Motor neuron (in vitro differentiated cells): ENCODE data around the gene EXOSC9. TPM values are rescaled to one million over a fixed set of nuclear protein-coding genes. Genes with fewer than 3 reads are reported as not detected.

Experiments
- ATAC-seq, 8 experiments: fragments of 200-7000 bp; cut with Tn5 transposase; replicated peaks in 6 of 8; 2 replicates each; pipeline ENCODE4 v1.8.0; 2021; ENCODE audit warnings: mild to moderate bottlenecking in 8 of 8, moderate library complexity in 8 of 8
- H3K27ac ChIP-seq, 2 donors: fragments of 250-450 bp; sonication (Bioruptor Pico); 2 replicates each; pipeline ENCODE4 v1.9.0; 2021; ENCODE audit warnings: antibody characterized with exemption in 2 of 2, mild to moderate bottlenecking in 2 of 2, moderate library complexity in 1 of 2
- H3K4me1 ChIP-seq, 2 donors: fragments of 250-450 bp; sonication (Bioruptor Pico); replicated peaks in 1 of 2; 2 replicates each; pipeline ENCODE4 v1.6.1; 2021; ENCODE audit warnings: antibody characterized with exemption in 2 of 2, mild to moderate bottlenecking in 2 of 2, moderate library complexity in 1 of 2
- H3K4me3 ChIP-seq, 5 donors: fragments of 250-450 bp; sonication (Bioruptor Pico); 2 replicates each; pipeline ENCODE4 v1.9.0; 2021; ENCODE audit warnings: antibody characterized with exemption in 5 of 5, mild to moderate bottlenecking in 5 of 5, moderate library complexity in 4 of 5
- WGBS, 10 experiments: fragments of 450-650 bp; shearing (Covaris generic); methylation state at CpG; one replicate each; pipeline ENCODE4 v1.0.0; 2022; 5-methylcytosine and 5-hydroxymethylcytosine counted together
- in situ Hi-C, 9 experiments: fragments of 400-800 bp; cut with MboI; loops; one replicate each; pipeline ENCODE4 v1.15.0; 2021; ENCODE audit warnings: low sequenced_read_pairs in 9 of 9, low pct_unique_long_range_greater_than_20kb in 2 of 9; ENCODE audit not compliant: unreplicated experiment in 9 of 9
- total RNA-seq, 8 experiments: library from RNA; unstranded; fragments of 300-600 nt; gene quantifications; 2 replicates each; pipeline versions ENCODE4 v1.2.3 to v1.2.4, GENCODE V29; 2022

EXOSC9 gene
- total RNA-seq, 8 experiments from 2014 or later = 15.5 to 48.8 (median 24.8) TPM

- WGBS, 10 experiments = 68 to 100% (median 93%) methylated on average over 1 to 2 of the region's 2 CpGs; no CpG with 5 or more reads in 1 of the 10 experiments
- Histone ChIP-seq H3K4me3 (no peak overlapping the region), H3K4me1 (peaks cover 4 to 11% of the 10 kb centered on the region in 2 donors), H3K27ac (no peak overlapping the region)
- ATAC-seq = no peak
- in situ Hi-C loops = no loop called here
These were observed 8.2 kb upstream of the EXOSC9 start for GRCh38 chr4:121792966-121793365.

GRCh38 chr4:121794505-121795188 is 6.5 kb upstream of the EXOSC9 start:
- ATAC-seq = peak in 1 of 8 experiments; percentile 52
- Histone ChIP-seq H3K27ac (no peak overlapping the region), H3K4me3 (no peak overlapping the region), H3K4me1 (peaks cover 4 to 11% of the 10 kb centered on the region in 2 donors)
- 0 to 100% (median 67%) methylated on average over 1 to 5 of the region's 5 CpGs; no CpG with 5 or more reads in 1 of the 10 experiments for WGBS, 10 experiments
- in situ Hi-C loops = no loop called here

- in situ Hi-C loops = no loop called here
- Histone ChIP-seq H3K4me1 (peaks cover 8 to 14% of the 10 kb centered on the region in 2 donors), H3K27ac (no peak overlapping the region), H3K4me3 (no peak overlapping the region)
- ATAC-seq = peak in 5 of 8 experiments; percentile 13 to 37 (median 30)
These were observed 4.8 kb upstream of the EXOSC9 start for GRCh38 chr4:121796283-121796682.

- in situ Hi-C loops = no loop called here
- no peak for ATAC-seq
- 60 to 100% (median 82%) methylated on average over 1 to 2 of the region's 2 CpGs for WGBS, 10 experiments
- H3K27ac ChIP-seq = no peak overlapping the region
- peaks cover 11 to 21% of the 10 kb centered on the region in 2 donors for H3K4me1 ChIP-seq
- no peak overlapping the region for H3K4me3 ChIP-seq
These were observed 1.8 kb upstream of the EXOSC9 start for GRCh38 chr4:121799208-121799823.

- in situ Hi-C loops = no loop called here
- Histone ChIP-seq H3K27ac (no peak overlapping the region), H3K4me3 (no peak overlapping the region), H3K4me1 (peaks cover 11 to 21% of the 10 kb centered on the region in 2 donors)
- 48 to 100% (median 96%) methylated on average over 1 to 3 of the region's 3 CpGs for WGBS, 10 experiments
- ATAC-seq = no peak
These were observed 1.1 kb upstream of the EXOSC9 start for GRCh38 chr4:121799867-121800501.

- 43 to 66% (median 54%) methylated on average over 5 to 7 of the region's 8 CpGs; no CpG with 5 or more reads in 2 of the 10 experiments for WGBS, 10 experiments
- H3K4me3 ChIP-seq = peak overlapping the region; percentile 65 to 93 (median 81)
These were observed 524 bp upstream of the EXOSC9 start for GRCh38 chr4:121800638-121800960.

GRCh38 chr4:121801715-121802075 is 572 bp downstream of the EXOSC9 start:
- in situ Hi-C loops = no loop called here
- no peak for ATAC-seq

More at GRCh38 chr4:121800638-121800960, 524 bp upstream of the EXOSC9 start:
- peak; percentile 7 to 18 (median 13) for ATAC-seq
- Histone ChIP-seq H3K27ac (peak overlapping the region; percentile 83 to 88), H3K4me1 (peaks cover 10 to 18% of the 10 kb centered on the region in 2 donors)
- in situ Hi-C loops = no loop called here

GRCh38 chr4:121806411-121806810 is 5.3 kb downstream of the EXOSC9 start:
- peaks cover 4 to 7% of the 10 kb centered on the region in 2 donors for H3K4me1 ChIP-seq
- H3K27ac ChIP-seq = no peak overlapping the region
- no peak for ATAC-seq
- in situ Hi-C loops = no loop called here
- no peak overlapping the region for H3K4me3 ChIP-seq
- 89 to 100% (median 95%) methylated on average over 1 to 4 of the region's 4 CpGs for WGBS, 10 experiments

More at GRCh38 chr4:121801715-121802075, 572 bp downstream of the EXOSC9 start:
- Histone ChIP-seq H3K4me3 (peak overlapping the region; percentile 65 to 93 (median 81)), H3K27ac (no peak overlapping the region), H3K4me1 (peaks cover 7 to 10% of the 10 kb centered on the region in 2 donors)
- 0 to 18% (median 8%) methylated on average over 2 to 4 of the region's 4 CpGs for WGBS, 10 experiments

GRCh38 chr4:121811122-121811521 is 10.0 kb downstream of the EXOSC9 start:
- in situ Hi-C loops = no loop called here

GRCh38 chr4:121814756-121815155 is 13.6 kb downstream of the EXOSC9 start:
- 64 to 100% (median 96%) methylated on average over 1 to 2 of the region's 2 CpGs; no CpG with 5 or more reads in 2 of the 10 experiments for WGBS, 10 experiments
- no peak overlapping the region for H3K4me3 ChIP-seq

More at GRCh38 chr4:121811122-121811521, 10.0 kb downstream of the EXOSC9 start:
- Histone ChIP-seq H3K4me3 (no peak overlapping the region), H3K27ac (no peak overlapping the region), H3K4me1 (no peaks in the 10 kb centered on the region)
- ATAC-seq = no peak

GRCh38 chr4:121817006-121817405 is 15.9 kb downstream of the EXOSC9 start:
- Histone ChIP-seq H3K27ac (no peak overlapping the region), H3K4me1 (no peaks in the 10 kb centered on the region), H3K4me3 (no peak overlapping the region)
- WGBS, 10 experiments = 33 to 95% (median 91%) methylated on average over 1 to 3 of the region's 3 CpGs; no CpG with 5 or more reads in 1 of the 10 experiments
- ATAC-seq = no peak
- in situ Hi-C loops = no loop called here

More at GRCh38 chr4:121814756-121815155, 13.6 kb downstream of the EXOSC9 start:
- Histone ChIP-seq H3K4me1 (no peaks in the 10 kb centered on the region), H3K27ac (no peak overlapping the region)
- no peak for ATAC-seq
- in situ Hi-C loops = no loop called here

- Histone ChIP-seq H3K4me3 (no peak overlapping the region), H3K4me1 (no peaks in the 10 kb centered on the region), H3K27ac (no peak overlapping the region)
- WGBS, 10 experiments = 14 to 100% (median 86%) methylated on average over 1 of the region's 1 CpG; no CpG with 5 or more reads in 3 of the 10 experiments
- ATAC-seq = no peak
- in situ Hi-C loops = no loop called here
These were observed 16.6 kb downstream of the EXOSC9 start for GRCh38 chr4:121817701-121818100.

- WGBS, 10 experiments = 80 to 100% (median 100%) methylated on average over 1 of the region's 1 CpG; no CpG with 5 or more reads in 3 of the 10 experiments
- no peak overlapping the region for H3K27ac ChIP-seq
- no peak overlapping the region for H3K4me3 ChIP-seq
- ATAC-seq = no peak
- in situ Hi-C loops = no loop called here
- H3K4me1 ChIP-seq = no peaks in the 10 kb centered on the region
These were observed 17.1 kb downstream of the EXOSC9 start for GRCh38 chr4:121818215-121818614.
